ENCODE results near the gene PARD3. TPM values are rescaled to one million over a fixed set of nuclear protein-coding genes. Genes with fewer than 3 reads are reported as not detected.
"Not testable (repeated sequence)": the region's sequence is repeated elsewhere in the genome, so short reads cannot be mapped to it uniquely, and the experiment has no call there.

Gene PARD3
- polyA plus RNA-seq, 3 donors: 79.3 to 88.4 (median 87.3) TPM

- no peak for DNase-seq (ENCODE audit: low read depth in 3 of 3, low spot score in 2 of 3)
Measured at GRCh38 chr10:34454590-34455261, 360.4 kb downstream of the PARD3 start.

GRCh38 chr10:34449836-34450235 lies 365.3 kb downstream of the PARD3 start:
- no peak for DNase-seq (ENCODE audit: low read depth in 3 of 3, low spot score in 2 of 3)

GRCh38 chr10:34446049-34446448 lies 369.0 kb downstream of the PARD3 start:
- DNase-seq (ENCODE audit: low read depth in 3 of 3, low spot score in 2 of 3): peak in 1 of 3 donors; percentile 18

GRCh38 chr10:34444223-34445183 lies 370.6 kb downstream of the PARD3 start:
- no peak for DNase-seq (ENCODE audit: low read depth in 3 of 3, low spot score in 2 of 3)

- not testable (repeated sequence) for DNase-seq (ENCODE audit: low read depth in 3 of 3, low spot score in 2 of 3)
Measured at GRCh38 chr10:34439386-34439785, 375.7 kb downstream of the PARD3 start.

- DNase-seq (ENCODE audit: low read depth in 3 of 3, low spot score in 2 of 3): no peak
Measured at GRCh38 chr10:34438741-34439140, 376.4 kb downstream of the PARD3 start.

- no peak for DNase-seq (ENCODE audit: low read depth in 3 of 3, low spot score in 2 of 3)
Measured at GRCh38 chr10:34437906-34438305, 377.2 kb downstream of the PARD3 start.

GRCh38 chr10:34434119-34434594 lies 380.9 kb downstream of the PARD3 start:
- no peak for DNase-seq (ENCODE audit: low read depth in 3 of 3, low spot score in 2 of 3)

GRCh38 chr10:34433241-34434076 lies 381.6 kb downstream of the PARD3 start:
- DNase-seq (ENCODE audit: low read depth in 3 of 3, low spot score in 2 of 3): no peak

GRCh38 chr10:34432589-34432988 lies 382.5 kb downstream of the PARD3 start:
- DNase-seq (ENCODE audit: low read depth in 3 of 3, low spot score in 2 of 3): no peak

GRCh38 chr10:34430685-34431084 lies 384.4 kb downstream of the PARD3 start:
- DNase-seq (ENCODE audit: low read depth in 3 of 3, low spot score in 2 of 3): no peak

GRCh38 chr10:34428501-34428900 lies 386.6 kb downstream of the PARD3 start:
- no peak for DNase-seq (ENCODE audit: low read depth in 3 of 3, low spot score in 2 of 3)

- no peak for DNase-seq (ENCODE audit: low read depth in 3 of 3, low spot score in 2 of 3)
Measured at GRCh38 chr10:34427911-34428216, 387.2 kb downstream of the PARD3 start.

GRCh38 chr10:34427158-34427910 lies 387.8 kb downstream of the PARD3 start:
- DNase-seq (ENCODE audit: low read depth in 3 of 3, low spot score in 2 of 3): not testable (repeated sequence)

GRCh38 chr10:34426538-34427157 lies 388.4 kb downstream of the PARD3 start:
- DNase-seq (ENCODE audit: low read depth in 3 of 3, low spot score in 2 of 3): not testable (repeated sequence)

GRCh38 chr10:34426041-34426440 lies 389.1 kb downstream of the PARD3 start:
- no peak for DNase-seq (ENCODE audit: low read depth in 3 of 3, low spot score in 2 of 3)

- DNase-seq (ENCODE audit: low read depth in 3 of 3, low spot score in 2 of 3): no peak
Measured at GRCh38 chr10:34423673-34424625, 391.1 kb downstream of the PARD3 start.

GRCh38 chr10:34420795-34421194 lies 394.3 kb downstream of the PARD3 start:
- no peak for DNase-seq (ENCODE audit: low read depth in 3 of 3, low spot score in 2 of 3)

- DNase-seq (ENCODE audit: low read depth in 3 of 3, low spot score in 2 of 3): no peak
Measured at GRCh38 chr10:34420273-34420672, 394.8 kb downstream of the PARD3 start.

Data from right renal cortex interstitium (tissue), 3 donors.